Measurements from ENCODE around the gene OVCA2. TPM values are rescaled to one million over a fixed set of nuclear protein-coding genes. Genes with fewer than 3 reads are reported as not detected.
"Not testable (repeated sequence)": the region's sequence is repeated elsewhere in the genome, so short reads cannot be mapped to it uniquely, and the experiment has no call there.

OVCA2 gene
- polyA plus RNA-seq (2013, experiment 1 of 2; ENCODE audit: insufficient read length) = 19.7 TPM
- polyA plus RNA-seq (2013, experiment 2 of 2; ENCODE audit: insufficient read length) = 20.7 TPM

GRCh38 chr17:2041561-2042389 lies at the start of gene OVCA2:
TSS of gene OVCA2 (plus strand) at chr17:2042022. CDS start at chr17:2042048, 26 bp downstream.
- peak; percentile 94 for DNase-seq

- no peak for DNase-seq
Measured at GRCh38 chr17:1992541-1992940, 49.3 kb upstream of the OVCA2 start.

DNA sequence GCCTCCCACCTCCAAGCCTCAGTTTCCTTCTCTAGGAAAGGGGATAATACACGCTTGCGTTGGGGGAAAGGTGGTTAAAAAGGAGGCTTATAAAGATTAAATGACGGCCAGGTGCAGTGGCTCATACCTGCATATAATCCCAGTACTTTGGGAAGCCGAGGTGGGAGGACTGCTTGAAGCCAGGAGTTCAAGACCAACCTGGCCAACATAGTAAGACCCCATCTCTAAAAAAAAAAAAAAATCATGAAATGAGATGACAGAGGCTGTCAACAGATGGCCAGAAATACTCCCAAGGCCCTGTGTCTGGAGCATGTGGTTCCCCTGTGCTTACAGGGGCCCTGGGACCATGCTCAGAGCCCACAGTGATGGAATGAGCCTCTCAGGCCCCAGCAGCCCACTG lies 47.1 kb upstream of the OVCA2 start:
- no peak for DNase-seq

DNA sequence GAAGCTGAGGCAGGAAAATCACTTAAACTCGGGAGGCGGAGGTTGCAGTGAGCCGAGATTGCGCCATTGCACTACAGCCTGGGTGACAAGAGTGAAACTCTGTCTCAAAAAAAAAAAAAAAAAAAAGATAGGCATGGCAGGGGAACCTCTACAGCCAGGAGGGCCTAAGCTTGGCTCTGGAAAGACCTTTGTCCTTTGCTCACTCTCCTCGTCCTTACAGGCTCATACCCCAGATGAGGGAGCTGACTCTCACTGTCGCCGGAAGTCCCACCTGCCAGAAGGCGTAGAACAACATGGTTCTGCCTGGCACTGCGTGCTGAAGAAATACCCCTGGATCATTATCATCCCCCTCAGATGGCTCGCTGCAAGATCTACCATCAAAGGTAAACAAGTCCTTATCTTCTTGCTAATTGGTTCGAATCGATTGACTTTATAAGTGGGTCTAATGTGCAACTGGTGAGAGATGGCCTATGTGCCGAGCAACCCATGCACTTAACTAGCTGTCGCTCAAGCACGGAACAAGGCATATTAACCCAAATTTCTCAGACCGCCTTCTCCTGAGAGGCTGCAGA lies 46.4 kb upstream of the OVCA2 start:
- DNase-seq = no peak

DNA sequence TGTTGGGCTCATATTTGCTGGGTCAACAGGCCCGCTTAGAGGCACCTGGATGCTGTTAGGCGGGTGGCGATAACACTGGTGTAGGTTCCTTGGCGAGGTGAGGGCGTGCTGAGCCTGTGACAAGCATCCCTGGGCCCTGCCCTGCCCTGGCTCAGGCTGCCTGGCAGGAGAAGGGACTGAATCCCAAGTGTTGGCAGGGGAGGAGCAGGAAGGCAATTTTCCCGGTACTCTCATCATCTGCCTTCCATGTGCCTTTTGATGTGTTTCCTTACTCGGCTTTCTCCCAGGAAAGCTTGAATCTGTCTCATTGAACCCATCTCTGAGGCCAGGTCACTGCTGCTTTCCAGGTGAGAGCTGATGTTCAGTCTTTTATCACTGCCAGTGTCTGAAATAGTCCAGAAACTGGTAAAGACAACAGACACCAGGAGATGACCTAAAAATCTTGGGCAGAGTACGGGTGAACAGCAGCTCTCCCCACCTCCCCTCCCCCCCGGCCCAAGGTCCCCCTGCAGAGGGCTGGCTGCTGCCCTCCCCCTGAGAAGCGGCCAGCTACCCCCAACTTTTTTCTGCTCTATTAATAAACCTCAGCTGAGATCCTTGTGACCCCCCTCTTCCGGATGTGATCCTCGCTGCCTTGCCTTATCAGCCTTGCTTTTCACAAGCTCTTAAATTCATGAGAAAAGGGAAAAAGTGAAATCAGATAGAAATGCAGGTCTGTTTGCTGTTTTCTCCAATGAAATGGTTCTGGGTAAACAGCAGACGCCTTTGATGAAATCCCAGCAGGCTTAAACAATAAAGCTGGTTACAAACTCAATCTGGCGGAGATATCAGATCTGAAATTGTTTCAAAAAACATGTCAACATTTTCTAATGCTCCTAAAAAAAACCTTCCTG lies 45.7 kb upstream of the OVCA2 start:
- no peak for DNase-seq

- no peak for DNase-seq
Measured at GRCh38 chr17:1996800-1997288, 45.0 kb upstream of the OVCA2 start.

DNA sequence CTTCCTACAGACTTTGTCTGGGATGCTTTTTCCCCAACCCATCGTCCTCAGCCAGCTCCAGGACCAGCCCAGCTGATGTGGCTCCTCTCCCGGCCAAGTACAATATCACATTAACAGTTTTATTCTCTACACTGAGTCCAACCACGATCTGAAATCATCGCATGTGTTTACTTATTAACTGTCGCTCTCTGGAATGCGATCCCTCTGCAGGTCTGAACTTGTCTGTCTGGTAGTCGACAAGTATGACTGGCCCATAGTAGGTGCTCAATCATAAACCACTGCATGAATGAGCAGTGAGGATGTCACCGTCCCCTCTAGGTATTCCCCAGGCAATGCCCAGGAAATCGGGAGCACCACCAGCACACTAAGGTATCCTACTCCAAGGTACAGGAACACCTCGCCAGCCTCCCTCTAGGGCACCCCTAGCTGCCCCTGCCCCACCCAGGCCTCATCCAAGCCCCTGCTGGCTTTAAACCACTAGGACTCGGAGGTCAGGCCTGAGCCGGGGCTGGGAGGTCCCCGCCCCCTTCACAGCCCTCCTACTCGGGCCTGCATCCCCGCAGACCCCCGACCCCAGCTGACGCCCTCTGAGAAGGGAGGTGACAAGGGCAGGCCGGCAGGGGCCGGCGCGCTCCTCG lies 44.4 kb upstream of the OVCA2 start:
- DNase-seq = no peak

DNA sequence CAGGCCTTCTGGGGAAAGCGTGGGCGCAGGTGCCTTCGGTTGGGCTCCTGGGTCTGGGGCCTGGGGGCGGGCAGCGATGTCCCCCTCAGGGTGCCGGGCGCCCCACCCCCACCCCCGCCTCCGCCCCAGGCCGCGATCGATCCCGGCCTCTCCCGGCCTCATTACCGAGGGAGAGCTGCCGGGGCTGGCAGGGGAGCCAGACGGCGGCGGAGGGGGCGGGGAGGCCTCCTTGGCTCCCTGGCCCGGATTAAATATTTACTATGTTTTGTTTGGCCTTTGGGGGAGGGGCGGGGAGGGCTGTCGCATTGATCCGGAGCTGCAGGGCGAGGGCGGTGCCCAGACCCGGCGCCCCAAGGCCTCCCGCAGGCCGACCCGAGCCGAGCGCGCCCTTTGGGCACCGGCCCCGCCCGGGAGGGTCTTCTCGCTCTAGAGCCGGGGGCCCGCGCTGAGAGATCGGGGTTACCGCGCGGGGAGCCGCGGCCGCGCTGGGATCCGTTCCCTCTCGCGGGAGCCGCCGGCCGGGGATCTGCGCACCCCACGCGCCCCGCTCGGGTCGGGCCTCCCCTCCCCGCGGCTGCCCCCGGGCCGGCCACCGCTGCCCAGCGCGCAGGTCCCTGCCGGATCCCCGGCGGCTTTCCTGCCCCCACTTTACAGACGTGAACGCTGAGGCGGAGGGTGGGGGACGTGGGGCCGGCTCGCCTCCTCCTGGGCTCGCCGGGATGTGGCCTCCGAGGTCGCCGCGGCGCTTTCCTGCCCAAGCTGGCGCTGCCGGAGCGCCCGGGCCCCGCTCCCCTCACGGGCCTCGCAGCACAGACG lies 43.7 kb upstream of the OVCA2 start:
- no peak for DNase-seq

DNA sequence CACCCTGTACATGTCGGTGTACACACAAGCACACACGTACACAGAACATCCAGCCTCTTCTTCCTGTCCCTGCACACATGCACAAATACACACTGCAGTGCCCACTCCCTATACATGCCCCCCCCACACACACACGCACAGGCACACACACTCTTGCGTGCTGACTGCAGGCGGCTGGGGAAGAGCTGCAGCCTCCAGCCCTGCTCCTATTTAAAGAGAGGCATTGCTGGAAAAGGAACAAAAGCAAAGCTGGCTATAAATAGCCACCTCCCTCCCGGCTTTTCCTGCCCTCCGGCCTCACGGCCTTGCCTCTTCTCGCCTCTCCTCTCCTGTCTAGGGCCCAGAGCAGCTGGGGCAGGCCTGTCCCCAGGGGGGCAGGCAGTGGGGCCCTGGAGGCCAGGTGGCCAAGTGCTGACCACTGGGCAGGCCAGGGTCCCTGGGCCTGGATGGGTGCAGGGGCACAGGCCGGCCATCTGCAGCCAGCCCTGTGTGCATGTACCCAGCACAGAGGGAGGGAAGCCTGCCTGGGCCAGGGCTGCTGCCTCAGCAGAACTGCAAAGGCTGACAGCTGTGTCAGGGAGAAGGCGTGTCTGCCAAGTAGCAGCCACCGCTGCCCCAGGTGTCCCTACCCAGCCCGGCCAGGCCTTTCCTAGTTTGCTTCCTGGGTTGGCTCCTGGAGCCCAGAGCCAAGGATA lies 42.1 kb upstream of the OVCA2 start:
- peak; percentile 47 for DNase-seq

GRCh38 chr17:2002767-2003329 lies 39.0 kb upstream of the OVCA2 start:
- DNase-seq = no peak

- no peak for DNase-seq
Measured at GRCh38 chr17:2003525-2003924, 38.3 kb upstream of the OVCA2 start.

DNA sequence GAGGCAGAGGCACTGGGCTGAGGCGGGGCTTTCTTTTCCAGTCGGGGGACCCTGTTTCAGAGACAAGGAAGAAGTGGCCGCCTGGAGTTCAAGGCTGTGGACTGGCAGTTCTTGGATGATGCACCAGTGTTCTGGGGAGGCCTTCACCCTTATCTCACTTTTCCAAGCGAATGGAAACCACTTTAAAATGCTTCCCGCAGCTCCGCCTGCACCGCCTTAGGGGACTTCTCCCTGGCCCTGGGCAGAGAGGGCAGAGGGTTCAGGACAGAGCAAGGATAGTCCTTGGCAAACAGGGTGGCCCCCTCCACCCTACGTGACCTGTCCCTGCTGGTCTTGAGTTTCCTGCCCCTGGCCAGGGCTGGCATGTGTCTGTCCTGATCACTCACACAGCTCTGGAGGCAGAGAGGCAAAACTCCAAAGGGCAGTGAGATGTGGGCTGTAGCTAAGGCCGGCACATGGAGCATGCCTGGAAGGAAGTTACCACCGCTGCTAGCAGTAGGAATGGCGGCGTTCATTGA lies 37.3 kb upstream of the OVCA2 start:
- DNase-seq = no peak

- no peak for DNase-seq
Measured at GRCh38 chr17:2008332-2009126, 33.3 kb upstream of the OVCA2 start.

- DNase-seq = no peak
Measured at GRCh38 chr17:2009737-2010136, 32.1 kb upstream of the OVCA2 start.

GRCh38 chr17:2011411-2012371 lies 30.1 kb upstream of the OVCA2 start:
- peak; percentile 83 for DNase-seq

DNA sequence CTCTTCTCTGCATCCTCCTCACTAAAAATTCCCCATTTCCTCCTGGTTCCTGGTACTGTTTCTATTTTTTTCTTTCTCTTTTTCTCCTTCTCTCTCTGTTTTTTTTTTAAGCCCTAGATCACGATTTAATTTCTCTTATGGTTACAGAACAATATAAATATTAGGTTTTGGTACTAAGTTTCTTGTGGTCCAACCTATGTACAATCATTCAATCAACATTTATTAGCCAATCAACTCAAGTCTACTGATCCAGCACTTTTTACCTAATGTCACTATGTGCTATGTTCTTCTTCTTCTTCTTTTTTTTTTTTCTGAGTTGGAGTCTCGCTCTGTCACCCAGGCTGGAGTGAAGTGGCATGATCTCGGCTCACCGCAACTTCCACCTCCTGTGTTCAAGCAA lies 29.3 kb upstream of the OVCA2 start:
- DNase-seq = no peak

- not testable (repeated sequence) for DNase-seq
Measured at GRCh38 chr17:2013220-2013993, 28.4 kb upstream of the OVCA2 start.
